Stimulated activated CD8-positive, alpha-beta memory T cell treated with anti-CD3 and anti-CD28 coated beads, Interleukin-15, amount 100 ng/mL, for 4 hours (primary cell): ENCODE data around the gene CCNE1.

ENCODE experiments used
- DNase-seq, 2 donors: peaks; one replicate each; pipeline ENCODE4 v3.0.0-alpha.2; 2020; ENCODE audit warnings: low read depth in 2 of 2

CCNE1 gene

GRCh38 chr19:29844891-29845573, 33.2 kb downstream of the CCNE1 start:
- DNase-seq: peak; percentile 92 to 94

GRCh38 chr19:29845574-29846176, 33.9 kb downstream of the CCNE1 start:
- DNase-seq: no peak

- DNase-seq: no peak
Observed at GRCh38 chr19:29849208-29849607, 37.4 kb downstream of the CCNE1 start.

GRCh38 chr19:29850482-29850881, 38.7 kb downstream of the CCNE1 start:
- DNase-seq: no peak

- DNase-seq: no peak
Observed at GRCh38 chr19:29851769-29852521, 40.2 kb downstream of the CCNE1 start.

GRCh38 chr19:29854033-29854432, 42.2 kb downstream of the CCNE1 start:
- no peak for DNase-seq

- DNase-seq: no peak
Observed at GRCh38 chr19:29855087-29855486, 43.3 kb downstream of the CCNE1 start.

- DNase-seq: no peak
Observed at GRCh38 chr19:29855741-29856500, 44.1 kb downstream of the CCNE1 start.

GRCh38 chr19:29858000-29858596, 46.3 kb downstream of the CCNE1 start:
- DNase-seq: no peak

- no peak for DNase-seq
Observed at GRCh38 chr19:29858621-29859020, 46.8 kb downstream of the CCNE1 start.

GRCh38 chr19:29860492-29860891, 48.7 kb downstream of the CCNE1 start:
- DNase-seq: no peak

GRCh38 chr19:29861574-29861973, 49.8 kb downstream of the CCNE1 start:
- DNase-seq: no peak

- DNase-seq: no peak
Observed at GRCh38 chr19:29866011-29866410, 54.2 kb downstream of the CCNE1 start.

- DNase-seq: no peak
Observed at GRCh38 chr19:29867984-29868383, 56.2 kb downstream of the CCNE1 start.

- no peak for DNase-seq
Observed at GRCh38 chr19:29871143-29871542, 59.4 kb downstream of the CCNE1 start.

GRCh38 chr19:29872224-29872731, 60.5 kb downstream of the CCNE1 start:
- DNase-seq: no peak

GRCh38 chr19:29873024-29873800, 61.4 kb downstream of the CCNE1 start:
- peak; percentile 32 to 42 for DNase-seq
